Measurements from ENCODE around the gene SGCE. TPM values are rescaled to one million over a fixed set of nuclear protein-coding genes. Genes with fewer than 3 reads are reported as not detected.

Gene SGCE
- polyA plus RNA-seq, 1 experiment, result 64.0 TPM

DNA sequence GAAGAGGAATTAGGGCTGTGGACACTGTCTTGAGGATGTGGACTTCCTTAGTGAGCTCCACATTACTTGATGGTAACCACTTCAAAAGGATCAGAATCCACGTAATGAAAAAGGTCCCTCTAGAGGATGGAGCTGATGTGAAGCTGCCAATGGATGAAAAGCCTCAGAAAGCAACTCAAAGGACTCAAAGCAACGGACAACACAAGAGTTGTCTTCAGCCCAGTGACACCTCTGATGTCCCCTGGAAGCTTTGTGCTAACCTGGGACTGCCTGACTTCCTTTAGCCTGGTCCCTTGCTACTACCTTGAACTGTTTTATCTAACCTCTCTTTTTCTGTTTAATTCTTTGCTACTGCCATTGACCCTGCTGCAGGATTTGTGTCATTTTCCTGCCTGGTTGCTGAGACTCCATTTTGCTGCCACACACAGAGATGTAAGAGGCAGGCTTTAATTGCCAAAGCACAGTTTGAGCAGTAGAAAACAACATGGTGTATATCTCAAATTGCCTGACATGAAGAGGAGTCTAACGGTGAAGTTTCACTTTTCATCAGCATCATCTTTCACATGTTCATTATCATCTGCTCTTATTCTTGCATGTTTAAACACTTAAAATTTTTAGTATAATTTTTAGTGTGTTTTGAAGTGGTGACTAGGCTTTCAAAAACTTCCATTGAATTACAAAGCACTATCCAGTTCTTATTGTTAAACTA is 11.1 kb upstream of the SGCE start:
- no peaks in the 10 kb centered on the region for H3K36me3 ChIP-seq (ENCODE audit: control insufficient read depth, insufficient read depth, low read length)
- TF ChIP-seq, protein P1, sequence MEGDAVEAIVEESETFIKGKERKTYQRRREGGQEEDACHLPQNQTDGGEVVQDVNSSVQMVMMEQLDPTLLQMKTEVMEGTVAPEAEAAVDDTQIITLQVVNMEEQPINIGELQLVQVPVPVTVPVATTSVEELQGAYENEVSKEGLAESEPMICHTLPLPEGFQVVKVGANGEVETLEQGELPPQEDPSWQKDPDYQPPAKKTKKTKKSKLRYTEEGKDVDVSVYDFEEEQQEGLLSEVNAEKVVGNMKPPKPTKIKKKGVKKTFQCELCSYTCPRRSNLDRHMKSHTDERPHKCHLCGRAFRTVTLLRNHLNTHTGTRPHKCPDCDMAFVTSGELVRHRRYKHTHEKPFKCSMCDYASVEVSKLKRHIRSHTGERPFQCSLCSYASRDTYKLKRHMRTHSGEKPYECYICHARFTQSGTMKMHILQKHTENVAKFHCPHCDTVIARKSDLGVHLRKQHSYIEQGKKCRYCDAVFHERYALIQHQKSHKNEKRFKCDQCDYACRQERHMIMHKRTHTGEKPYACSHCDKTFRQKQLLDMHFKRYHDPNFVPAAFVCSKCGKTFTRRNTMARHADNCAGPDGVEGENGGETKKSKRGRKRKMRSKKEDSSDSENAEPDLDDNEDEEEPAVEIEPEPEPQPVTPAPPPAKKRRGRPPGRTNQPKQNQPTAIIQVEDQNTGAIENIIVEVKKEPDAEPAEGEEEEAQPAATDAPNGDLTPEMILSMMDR (IDR thresholded peaks at IDR 0.05; ENCODE audit: insufficient read depth, low read depth, low read length), result no peak
- no peaks in the 10 kb centered on the region for H3K27me3 ChIP-seq (ENCODE audit: control insufficient read depth, insufficient read depth, low read length)
- no peak overlapping the region for H3K4me3 ChIP-seq (ENCODE audit: low read depth, low read length)
- DNase-seq (ENCODE audit: low read depth), result no peak
- POLR2A ChIA-PET, result no interaction called here
- CTCF ChIA-PET, result interaction anchor here (1.5 kb wide), 1 partner anchor 10 kb away, joined by 5 read pairs; no protein-coding TSS in a partner anchor

DNA sequence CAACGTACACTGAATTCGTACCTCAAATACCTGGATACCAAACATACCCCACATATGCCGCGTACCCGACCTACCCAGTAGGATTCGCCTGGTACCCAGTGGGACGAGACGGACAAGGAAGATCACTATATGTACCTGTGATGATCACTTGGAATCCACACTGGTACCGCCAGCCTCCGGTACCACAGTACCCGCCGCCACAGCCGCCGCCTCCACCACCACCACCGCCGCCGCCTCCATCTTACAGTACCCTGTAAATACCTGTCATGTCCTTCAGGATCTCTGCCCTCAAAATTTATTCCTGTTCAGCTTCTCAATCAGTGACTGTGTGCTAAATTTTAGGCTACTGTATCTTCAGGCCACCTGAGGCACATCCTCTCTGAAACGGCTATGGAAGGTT is 9.5 kb upstream of the SGCE start:
- H3K4me3 ChIP-seq (ENCODE audit: low read depth, low read length), result no peak overlapping the region
- ChIA-PET POLR2A (no interaction called here), CTCF (no interaction called here)
- TF ChIP-seq, protein P1 (IDR thresholded peaks at IDR 0.05; ENCODE audit: insufficient read depth, low read depth, low read length), result no peak
- H3K27me3 ChIP-seq (ENCODE audit: control insufficient read depth, insufficient read depth, low read length), result no peaks in the 10 kb centered on the region
- no peaks in the 10 kb centered on the region for H3K36me3 ChIP-seq (ENCODE audit: control insufficient read depth, insufficient read depth, low read length)
- no peak for DNase-seq (ENCODE audit: low read depth)

DNA sequence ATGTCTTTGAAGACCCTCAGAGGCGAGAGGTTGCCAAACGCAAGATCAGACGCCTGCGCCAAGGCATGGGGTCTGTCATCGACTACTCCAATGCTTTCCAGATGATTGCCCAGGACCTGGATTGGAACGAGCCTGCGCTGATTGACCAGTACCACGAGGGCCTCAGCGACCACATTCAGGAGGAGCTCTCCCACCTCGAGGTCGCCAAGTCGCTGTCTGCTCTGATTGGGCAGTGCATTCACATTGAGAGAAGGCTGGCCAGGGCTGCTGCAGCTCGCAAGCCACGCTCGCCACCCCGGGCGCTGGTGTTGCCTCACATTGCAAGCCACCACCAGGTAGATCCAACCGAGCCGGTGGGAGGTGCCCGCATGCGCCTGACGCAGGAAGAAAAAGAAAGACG is 8.1 kb upstream of the SGCE start:
- TF ChIP-seq, protein P1 (IDR thresholded peaks at IDR 0.05; ENCODE audit: insufficient read depth, low read depth, low read length), result no peak
- ChIA-PET POLR2A (no interaction called here), CTCF (no interaction called here)
- H3K36me3 ChIP-seq (ENCODE audit: control insufficient read depth, insufficient read depth, low read length), result no peaks in the 10 kb centered on the region
- no peak overlapping the region for H3K4me3 ChIP-seq (ENCODE audit: low read depth, low read length)
- H3K27me3 ChIP-seq (ENCODE audit: control insufficient read depth, insufficient read depth, low read length), result no peaks in the 10 kb centered on the region
- DNase-seq (ENCODE audit: low read depth), result no peak

DNA sequence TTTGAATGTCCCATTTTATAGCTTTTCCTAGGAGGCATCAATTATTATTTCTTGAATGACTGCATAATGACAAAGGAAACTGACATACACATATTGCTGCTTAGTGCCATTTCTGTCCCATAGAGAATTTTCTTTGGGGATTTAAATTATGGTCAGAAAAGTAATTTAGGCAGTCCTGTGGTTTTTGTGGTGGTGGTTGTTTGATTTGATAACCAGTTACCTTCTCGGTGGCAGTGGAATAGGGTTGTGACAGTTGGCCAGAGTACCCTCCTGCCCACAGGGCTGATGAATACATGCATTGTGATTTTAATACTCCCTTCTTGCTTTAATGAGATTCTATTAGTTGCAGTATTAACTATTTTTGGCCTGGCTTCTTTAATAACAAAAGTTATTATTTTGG is 6.6 kb upstream of the SGCE start:
- no peak for DNase-seq (ENCODE audit: low read depth)
- H3K27me3 ChIP-seq (ENCODE audit: control insufficient read depth, insufficient read depth, low read length), result no peaks in the 10 kb centered on the region
- ChIA-PET CTCF (no interaction called here), POLR2A (no interaction called here)
- no peaks in the 10 kb centered on the region for H3K36me3 ChIP-seq (ENCODE audit: control insufficient read depth, insufficient read depth, low read length)
- H3K4me3 ChIP-seq (ENCODE audit: low read depth, low read length), result no peak overlapping the region
- TF ChIP-seq, protein P1 (IDR thresholded peaks at IDR 0.05; ENCODE audit: insufficient read depth, low read depth, low read length), result no peak

DNA sequence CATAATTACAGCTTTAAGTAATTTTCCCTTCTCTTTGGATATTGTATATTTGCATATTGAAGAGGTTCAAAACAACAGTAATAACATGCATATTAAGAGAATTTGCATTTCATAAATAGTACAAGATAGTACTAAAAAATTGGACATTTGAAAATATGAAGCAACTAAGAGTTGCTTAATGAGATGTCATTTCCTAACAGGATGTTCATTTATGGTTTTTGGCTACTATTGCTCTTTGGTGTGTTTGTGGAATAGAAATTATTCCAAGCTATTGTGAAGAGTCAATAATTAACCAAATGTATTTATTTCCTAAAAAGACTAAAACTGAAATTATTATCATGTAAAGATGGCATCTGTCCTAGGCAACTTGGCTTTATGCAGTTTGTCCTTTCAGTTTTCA is 4.1 kb upstream of the SGCE start:
- Histone ChIP-seq H3K27me3 (ENCODE audit: control insufficient read depth, insufficient read depth, low read length) (no peaks in the 10 kb centered on the region), H3K36me3 (ENCODE audit: control insufficient read depth, insufficient read depth, low read length) (no peaks in the 10 kb centered on the region), H3K4me3 (ENCODE audit: low read depth, low read length) (no peak overlapping the region)
- TF ChIP-seq, protein P1 (IDR thresholded peaks at IDR 0.05; ENCODE audit: insufficient read depth, low read depth, low read length), result no peak
- ChIA-PET CTCF (no interaction called here), POLR2A (no interaction called here)
- DNase-seq (ENCODE audit: low read depth), result no peak
